HL-60 (cell line): ENCODE measurements around the gene VN1R5.

Experiments
- DNase-seq, 2 experiments: peaks; one replicate each; pipeline ENCODE4 v3.0.0-alpha.2; 2010 to 2020; ENCODE audit warnings: low read depth in 1 of 2, low spot score in 1 of 2
- H3K27ac ChIP-seq: fragments of 250-450 bp; sonication (Bioruptor Pico); replicated peaks from 2 replicates; pipeline ENCODE4 v1.5.1; 2020; ENCODE audit warnings: mild to moderate bottlenecking, moderate library complexity
- H3K27me3 ChIP-seq: fragments of 250-450 bp; sonication (Bioruptor Pico); 2 replicates; pipeline ENCODE4 v1.5.1; 2021; ENCODE audit warnings: mild to moderate bottlenecking, moderate library complexity; ENCODE audit not compliant: insufficient read depth, poor library complexity, severe bottlenecking
- H3K4me3 ChIP-seq: replicated peaks from 2 replicates; pipeline ENCODE4 v1.5.1; 2011; ENCODE audit warnings: mild to moderate bottlenecking, control low read depth, low read length; ENCODE audit not compliant: insufficient read depth
- CTCF ChIP-seq: IDR thresholded peaks from one replicate; pipeline ENCODE4 v1.5.1; 2011; ENCODE audit warnings: low read length, control low read depth, inconsistent platforms; ENCODE audit not compliant: insufficient read depth
- GABPA ChIP-seq: IDR thresholded peaks from 2 replicates; pipeline ENCODE4 v1.6.1; 2012; ENCODE audit warnings: low read depth
- POLR2AphosphoS5 ChIP-seq: IDR thresholded peaks from 2 replicates; pipeline ENCODE4 v1.6.1; 2012; ENCODE audit warnings: low read depth
- REST ChIP-seq: IDR thresholded peaks from 2 replicates; pipeline ENCODE4 v1.6.1; 2012; ENCODE audit warnings: low read depth; ENCODE audit not compliant: insufficient replicate concordance
- SPI1 ChIP-seq: IDR thresholded peaks from 2 replicates; pipeline ENCODE4 v1.6.1; 2012; ENCODE audit warnings: low read depth, mild to moderate bottlenecking, borderline replicate concordance

Gene VN1R5

GRCh38 chr1:247304031-247304430, 48.2 kb downstream of the VN1R5 start:
- no peak for DNase-seq
- TF ChIP-seq GABPA = no peak
- TF ChIP-seq SPI1 = no peak
- no peak for TF ChIP-seq CTCF
- no peak for TF ChIP-seq REST
- TF ChIP-seq POLR2AphosphoS5 = no peak
- H3K27me3 ChIP-seq = no peaks in the 10 kb centered on the region
- H3K27ac ChIP-seq = no peak overlapping the region
- H3K4me3 ChIP-seq = no peak overlapping the region
